HepG2 (cell line): ENCODE measurements around the gene KIF1B. TPM values are rescaled to one million over a fixed set of nuclear protein-coding genes. Genes with fewer than 3 reads are reported as not detected.
A peak's percentile ranks its signal among the peaks of the same experiment; 100 is the strongest.

ENCODE experiments used
- ATAC-seq: fragments of 200-7000 bp; cut with Tn5 transposase; 3 replicates; pipeline ENCODE4 v1.9.1; 2020; ENCODE audit warnings: mild to moderate bottlenecking, moderate library complexity
- BruUV-seq: library from RNA; stranded (reverse); fragments of 400-500 nt; replicated peaks from 2 replicates; lab custom pipeline; 2021; lab: Mats Ljungman, UMichigan
- CTCF ChIA-PET: fragments of 300-600 bp; formaldehyde crosslinking; extraction: SDS; loops from one replicate; lab custom pipeline; 2021; ENCODE audit warnings: low total read pairs, inconsistent platforms, low intra/inter-chr PET ratio; lab: Yijun Ruan, JAX
- POLR2A ChIA-PET: fragments of 350-600 bp; sonication (Branson Sonifier 250); formaldehyde crosslinking; loops from one replicate; lab custom pipeline; 2020; ENCODE audit warnings: antibody characterized with exemption, inconsistent platforms; lab: Yijun Ruan, JAX
- DNase-seq: peaks from one replicate; pipeline ENCODE4 v3.0.0-alpha.2; 2015; ENCODE audit warnings: low spot score
- FAIRE-seq: peaks from 3 replicates; lab custom pipeline; 2011; peaks lifted over from hg19 to GRCh38; lab: Jason Lieb, UNC
- H2AFZ ChIP-seq: one replicate; pipeline ENCODE4 v1.6.1; 2011; ENCODE audit warnings: low read length, inconsistent platforms
- H3K27ac ChIP-seq: fragments of 300-600 bp; 3 replicates; pipeline ENCODE4 v1.8.0; 2011; ENCODE audit warnings: mixed run types, mild to moderate bottlenecking, mixed read lengths, low read length, inconsistent platforms; ENCODE audit not compliant: insufficient read depth; ENCODE audit errors: extremely low read length
- H3K27me3 ChIP-seq, 2 experiments: fragments of 200-600 bp in 1 of 2; 2 replicates in 1 of 2; 3 replicates in 1 of 2; pipeline versions ENCODE4 v1.6.0 to v1.8.0; 2011; ENCODE audit warnings: low read length in 2 of 2, mild to moderate bottlenecking in 2 of 2, moderate library complexity in 2 of 2, inconsistent platforms in 1 of 2; ENCODE audit not compliant: insufficient read depth in 2 of 2, control insufficient read depth in 1 of 2
- H3K36me3 ChIP-seq, 2 experiments: fragments of 200-600 bp in 1 of 2; replicated peaks in 1 of 2; 2 replicates in 1 of 2; 3 replicates in 1 of 2; pipeline versions ENCODE4 v1.5.1 to v1.8.0; 2011; ENCODE audit warnings: low read length in 2 of 2, inconsistent platforms in 1 of 2; ENCODE audit not compliant: insufficient read depth in 2 of 2, control insufficient read depth in 1 of 2
- H3K4me1 ChIP-seq: 2 replicates; pipeline ENCODE4 v1.5.1; 2012; ENCODE audit warnings: low read length, inconsistent platforms; ENCODE audit not compliant: insufficient read depth
- H3K4me2 ChIP-seq: 2 replicates; pipeline ENCODE4 v1.6.0; 2011; ENCODE audit warnings: low read depth, low read length, inconsistent platforms
- H3K4me3 ChIP-seq, 3 experiments: fragments of 200-600 bp in 1 of 3; sonication (generic), shearing (Covaris generic) in 1 of 3; replicated peaks in 1 of 3; 2 replicates each; pipeline ENCODE4 v1.5.1; 2011 to 2016; ENCODE audit warnings: low read length in 3 of 3, inconsistent platforms in 2 of 3, low read depth in 2 of 3, mild to moderate bottlenecking in 2 of 3, control low read depth in 1 of 3, mixed read lengths in 1 of 3; ENCODE audit not compliant: insufficient read depth in 1 of 3
- H3K79me2 ChIP-seq: one replicate; pipeline ENCODE4 v1.6.1; 2011; ENCODE audit warnings: low read length, inconsistent platforms; ENCODE audit not compliant: insufficient read depth
- H3K9ac ChIP-seq: 2 replicates; pipeline ENCODE4 v1.6.0; 2011; ENCODE audit warnings: mild to moderate bottlenecking, low read depth, low read length, inconsistent platforms; ENCODE audit not compliant: insufficient read depth
- H3K9me3 ChIP-seq: 2 replicates; pipeline ENCODE4 v1.5.1; 2012; ENCODE audit warnings: mild to moderate bottlenecking, low read length
- H4K20me1 ChIP-seq: 2 replicates; pipeline ENCODE4 v1.6.0; 2011; ENCODE audit warnings: inconsistent platforms, mild to moderate bottlenecking, low read length, moderate library complexity; ENCODE audit not compliant: insufficient read depth
- DNMT3B ChIP-seq: conservative IDR thresholded peaks from 2 replicates; pipeline ENCODE4 v1.6.1; 2016; ENCODE audit warnings: missing biosample characterization, control low read depth
- FOSL2 ChIP-seq: sonication (generic); formaldehyde crosslinking; IDR thresholded peaks from 2 replicates; pipeline ENCODE4 v1.4.0; 2020; ENCODE audit warnings: missing genetic modification reagents
- HBP1 ChIP-seq: IDR thresholded peaks from 2 replicates; pipeline ENCODE4 v1.6.1; 2016; ENCODE audit warnings: low read depth, control low read depth
- HHEX ChIP-seq: IDR thresholded peaks from 2 replicates; pipeline ENCODE4 v1.6.1; 2016; ENCODE audit warnings: control low read depth
- NR0B2 ChIP-seq: sonication (generic); formaldehyde crosslinking; IDR thresholded peaks from 2 replicates; pipeline ENCODE4 v1.4.0; 2020; ENCODE audit warnings: mild to moderate bottlenecking, missing genetic modification reagents
- PCBP1 ChIP-seq: fragments of 200-400 bp; formaldehyde crosslinking; IDR thresholded peaks from 2 replicates; pipeline ENCODE4 v1.6.1; 2017; ENCODE audit warnings: mild to moderate bottlenecking, low read depth, low read length, borderline replicate concordance
- SAFB2 ChIP-seq: sonication (generic); formaldehyde crosslinking; IDR thresholded peaks from 2 replicates; pipeline ENCODE4 v1.5.1; 2020; ENCODE audit warnings: missing genetic modification reagents, low read depth, mild to moderate bottlenecking, borderline replicate concordance
- SMAD9 ChIP-seq: sonication (generic); formaldehyde crosslinking; IDR thresholded peaks from 2 replicates; pipeline ENCODE4 v1.5.1; 2020; ENCODE audit warnings: mild to moderate bottlenecking, missing genetic modification reagents
- SNAPC4 ChIP-seq: sonication (generic); formaldehyde crosslinking; IDR thresholded peaks from 2 replicates; pipeline ENCODE4 v1.4.0; 2020; ENCODE audit warnings: mild to moderate bottlenecking, missing genetic modification reagents
- ZC3H4 ChIP-seq: sonication (generic); formaldehyde crosslinking; IDR thresholded peaks from 2 replicates; pipeline ENCODE4 v1.4.0; 2020; ENCODE audit warnings: missing genetic modification reagents, borderline replicate concordance
- ZFP1 ChIP-seq: IDR thresholded peaks from 2 replicates; pipeline ENCODE4 v1.6.1; 2016
- ZNF619 ChIP-seq: sonication (generic); formaldehyde crosslinking; IDR thresholded peaks from 2 replicates; pipeline ENCODE4 v1.4.0; 2020; ENCODE audit warnings: mild to moderate bottlenecking, missing genetic modification reagents
- ZNF850 ChIP-seq: sonication (generic); formaldehyde crosslinking; conservative IDR thresholded peaks from 2 replicates; pipeline ENCODE4 v1.9.0; 2021; ENCODE audit warnings: mild to moderate bottlenecking, missing genetic modification reagents
- ZNF878 ChIP-seq: sonication (generic); formaldehyde crosslinking; IDR thresholded peaks from 2 replicates; pipeline ENCODE4 v1.8.1; 2023; ENCODE audit warnings: mild to moderate bottlenecking, missing genetic modification reagents, moderate library complexity
- WGBS: methylation state at CpG from one replicate; pipeline ENCODE4 v1.1.6; 2017; ENCODE audit warnings: low lambda C conversion rate; 5-methylcytosine and 5-hydroxymethylcytosine counted together
- in situ Hi-C: cut with HindIII; loops from 2 replicates; pipeline ENCODE4 v1.10.0; 2017; ENCODE audit warnings: low pct_unique_long_range_greater_than_20kb; ENCODE audit not compliant: extremely low pct_ligation_motif_present
- intact Hi-C: fragments of 100-400 bp; cut with micrococcal nuclease; formaldehyde crosslinking; loops from one replicate; pipeline ENCODE4 v1.10.0; 2022; ENCODE audit not compliant: unreplicated experiment
- polyA plus RNA-seq, 8 experiments: library from polyadenylated mRNA; depleted of rRNA in 3 of 8; stranded (reverse) in 7 of 8; unstranded in 1 of 8; fragments of >200 nt; fragmentation: Illumina TruSeq in 4 of 8; extraction: Trizol in 4 of 8; gene quantifications; 2 replicates each; pipeline versions ENCODE4 v1.2.1 to v1.2.3, GENCODE V29; 2011 to 2016; ENCODE audit warnings: low read depth in 4 of 8, missing spikeins in 1 of 8, mixed read lengths in 1 of 8; ENCODE audit not compliant: insufficient read depth in 1 of 8
- total RNA-seq, 5 experiments: library from RNA; depleted of rRNA; stranded (reverse); fragments of >200 nt; fragmentation: Illumina TruSeq; extraction: Trizol; gene quantifications; 2 replicates each; pipeline ENCODE4 v1.2.3, GENCODE V29; 2016; ENCODE audit warnings: low read depth in 1 of 5

The KIF1B gene
- total and polyA plus RNA-seq, 2 of the 13 experiments (the other 11 are each of a cell fraction or from before 2014, with no cell fraction given), result 26.7 to 32.5 TPM

- TF ChIP-seq ZC3H4 (CRISPR knock-in tag) (no peak), SAFB2 (CRISPR knock-in tag) (no peak), HHEX (CRISPR knock-in tag) (no peak), ZNF619 (no peak)
These were observed 48.7 kb upstream of the KIF1B start (continued) for GRCh38 chr1:10161541-10162290.

GRCh38 chr1:10168912-10169514 lies 41.4 kb upstream of the KIF1B start:
- WGBS, result 13% methylated on average over 7 of the region's 7 CpGs
- no peaks in the 10 kb centered on the region for H4K20me1 ChIP-seq
- peak; percentile 55; the same call in 2 of the 3 replicates for ATAC-seq
- in situ Hi-C loops, result no loop called here
- peak overlapping the region in 1 of 3 experiments; percentile 7; a peak in 1 of 6 replicates for H3K4me3 ChIP-seq
- intact Hi-C loops, result no loop called here
- H2AFZ ChIP-seq, result no peak overlapping the region
- no peaks in the 10 kb centered on the region for H3K27me3 ChIP-seq
- BruUV-seq, result no TSS peak
- H3K4me1 ChIP-seq, result peaks cover 53% of the 10 kb centered on the region
- H3K9ac ChIP-seq, result peak overlapping the region; percentile 52
- no peaks in the 10 kb centered on the region for H3K9me3 ChIP-seq
- ChIA-PET POLR2A (interaction anchor here (0.8 to 1.1 kb wide), 2 partner anchors 41 to 255 kb away, joined by 3 read pairs; partner anchors contain the start of gene KIF1B), CTCF (no interaction called here)
- peak overlapping the region; percentile 92 for H3K27ac ChIP-seq
- peaks cover 1 to 11% of the 10 kb centered on the region in 2 experiments; a peak in 4 of 5 replicates for H3K36me3 ChIP-seq
- peaks cover 15% of the 10 kb centered on the region for H3K79me2 ChIP-seq
- peak overlapping the region; percentile 77 for H3K4me2 ChIP-seq
- peak; percentile 32 for FAIRE-seq
- no peak for DNase-seq
- no peak for TF ChIP-seq SNAPC4 (CRISPR knock-in tag)
- TF ChIP-seq ZFP1 (CRISPR knock-in tag), result 0 out of 2 replicates have a peak, but pooled peaks have one; percentile 49
- TF ChIP-seq ZNF850, result no peak
- no peak for TF ChIP-seq ZNF878 (CRISPR knock-in tag)
- no peak for TF ChIP-seq NR0B2
- TF ChIP-seq FOSL2 (CRISPR knock-in tag), result no peak
- 0 out of 2 replicates have a peak, but pooled peaks have one; percentile 34 for TF ChIP-seq SMAD9
- no peak for TF ChIP-seq DNMT3B (CRISPR knock-in tag)
- TF ChIP-seq PCBP1, result no peak
- no peak for TF ChIP-seq HBP1
